GM19463 (cell line): ENCODE measurements around the gene CHMP2A.

Experiments used
- ATAC-seq: cut with Tn5 transposase; IDR thresholded peaks from one replicate; pipeline ENCODE4 v1.9.1; 2021; ENCODE audit warnings: mild to moderate bottlenecking, moderate library complexity; ENCODE audit not compliant: unreplicated experiment

The CHMP2A gene

DNA sequence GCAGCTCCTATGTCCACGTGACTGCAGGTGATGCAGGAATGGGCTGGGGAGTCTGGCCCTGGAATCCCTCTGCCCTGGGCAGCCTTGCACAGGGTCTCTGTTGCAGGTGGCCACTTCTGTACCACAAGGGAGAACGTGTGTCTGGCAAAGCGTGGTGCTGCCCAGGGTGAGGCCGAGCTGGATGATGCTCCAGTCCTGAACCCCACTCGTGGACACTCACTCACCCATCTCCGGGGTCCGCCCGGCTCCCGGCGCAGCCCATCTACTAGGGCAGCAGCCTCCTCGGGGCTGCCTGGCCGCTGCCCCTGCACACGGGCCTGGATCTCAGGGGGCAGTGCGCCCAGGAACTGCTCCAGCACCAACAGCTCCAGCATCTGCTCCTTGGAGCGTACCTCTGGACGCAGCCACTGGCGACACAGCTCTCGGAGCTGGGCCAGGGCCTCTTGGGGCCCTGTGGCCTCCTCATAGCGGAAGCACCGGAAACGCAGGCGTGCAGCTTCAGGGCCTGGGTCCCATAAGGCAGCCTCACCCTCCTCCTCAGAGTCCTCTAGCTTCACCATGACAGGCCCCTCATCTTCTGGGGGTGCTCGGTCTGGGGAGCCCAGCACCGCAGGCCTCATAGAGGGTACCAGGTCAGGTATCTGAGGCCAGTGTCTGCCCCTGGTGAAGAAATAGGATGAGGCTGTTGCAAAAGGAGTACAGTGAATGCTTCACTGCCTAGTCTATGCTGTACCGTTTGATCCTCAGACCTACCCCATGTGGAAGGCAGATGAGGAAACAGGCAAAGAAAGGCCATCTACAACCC, 16.1 kb upstream of the CHMP2A start:
- no peak for ATAC-seq

DNA sequence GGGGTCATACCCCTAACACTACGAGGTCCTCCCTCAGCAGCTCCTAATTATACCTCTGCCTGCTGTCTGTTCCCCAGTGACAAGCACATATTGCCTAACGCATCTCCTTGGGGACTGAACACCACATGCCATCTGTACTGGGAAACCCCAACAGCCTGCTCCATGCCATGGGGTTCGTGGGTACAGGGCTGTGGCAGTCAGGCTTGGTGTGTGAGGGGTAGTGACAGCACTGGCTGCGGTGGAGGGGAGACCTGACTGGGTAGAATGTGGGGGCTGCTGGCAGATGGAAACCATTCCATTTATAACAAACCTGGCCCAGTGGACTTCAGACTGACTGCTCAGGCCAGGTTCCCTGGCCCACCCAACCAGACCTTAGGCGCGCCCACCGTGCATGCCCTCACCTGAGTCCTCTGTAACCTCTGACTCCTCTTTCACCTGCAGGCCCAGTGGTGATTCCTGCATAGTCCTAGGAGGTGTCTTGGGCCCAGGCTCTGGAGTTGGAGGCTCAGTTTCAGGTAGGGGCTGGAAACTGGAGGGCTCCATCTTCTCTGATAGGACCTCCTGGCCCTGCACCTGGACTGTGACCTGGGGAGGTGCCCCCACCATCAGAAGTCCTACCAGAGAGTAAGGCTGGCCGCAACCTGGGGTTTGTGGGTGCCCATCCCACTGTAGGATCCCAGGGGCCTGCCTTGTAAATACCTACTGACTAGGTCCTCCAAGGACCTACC, 15.2 kb upstream of the CHMP2A start:
- no peak for ATAC-seq

DNA sequence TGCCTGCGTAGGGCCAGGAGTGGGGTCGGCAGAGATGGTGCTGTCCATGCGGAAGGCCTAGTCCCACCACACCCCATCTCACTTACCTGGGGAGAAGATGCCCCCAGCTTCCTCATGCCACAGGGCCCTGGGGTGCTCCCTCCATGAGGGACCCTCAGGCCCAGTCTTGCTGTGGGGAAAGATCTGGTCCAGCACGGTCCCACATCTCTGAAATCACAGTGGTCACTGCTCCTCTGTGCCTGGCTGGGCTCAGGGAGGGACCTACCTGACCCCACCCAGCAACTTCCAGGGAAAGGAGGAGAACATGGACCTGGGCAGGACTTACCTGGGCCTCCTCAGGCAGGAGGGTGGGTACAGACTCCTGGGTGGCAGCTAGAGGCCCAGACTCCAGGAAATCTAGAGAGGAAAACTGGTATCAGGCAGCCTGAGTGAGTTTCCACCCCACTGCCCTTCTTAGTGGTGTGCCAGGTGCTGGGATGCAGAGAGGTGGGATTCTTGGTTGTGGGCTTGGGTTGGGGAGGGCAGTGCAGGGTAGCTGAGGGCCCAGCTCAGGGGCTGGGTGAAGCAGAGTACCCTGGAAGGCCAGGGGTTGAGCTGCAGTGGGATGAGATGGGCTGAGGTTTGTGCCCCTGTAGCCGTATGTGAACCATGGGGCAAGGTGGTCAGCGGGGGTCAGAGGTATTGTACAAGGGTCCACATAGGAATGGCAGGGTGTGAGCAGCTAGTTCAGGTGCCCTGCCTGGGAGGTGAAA, 14.5 kb upstream of the CHMP2A start:
- ATAC-seq: no peak

DNA sequence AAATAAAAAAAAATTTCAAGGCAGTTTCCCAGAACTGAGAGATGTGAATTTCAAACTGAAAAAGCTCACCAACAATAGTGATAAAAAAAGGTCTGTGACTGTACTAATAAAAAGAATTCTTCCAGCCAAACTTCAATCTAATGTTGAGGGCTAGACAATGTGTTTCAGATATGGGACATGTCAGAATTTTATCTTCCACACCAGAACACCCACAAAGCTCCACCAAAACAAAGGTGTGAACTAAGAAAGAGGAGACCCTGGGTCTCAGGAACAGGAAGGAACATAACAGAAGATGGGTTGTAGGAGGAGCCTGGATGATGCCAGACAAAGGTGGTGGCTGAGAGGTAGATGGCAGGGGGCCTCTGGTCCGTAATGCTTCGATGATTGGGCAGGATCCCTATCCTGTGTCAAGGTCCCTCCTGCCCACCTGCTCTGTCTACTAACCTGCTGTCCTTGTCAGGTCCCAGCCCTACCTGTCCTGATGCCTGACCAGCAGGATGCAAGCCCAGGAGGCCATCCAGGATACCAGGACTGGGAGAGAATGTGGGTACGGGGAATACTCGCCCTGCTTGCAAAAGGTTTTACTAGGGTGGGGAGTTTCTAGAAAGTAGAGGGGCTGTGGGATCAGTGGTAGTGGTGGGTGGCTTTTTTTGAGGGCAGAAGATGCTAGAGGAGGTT, 13.7 kb upstream of the CHMP2A start:
- ATAC-seq: no peak

DNA sequence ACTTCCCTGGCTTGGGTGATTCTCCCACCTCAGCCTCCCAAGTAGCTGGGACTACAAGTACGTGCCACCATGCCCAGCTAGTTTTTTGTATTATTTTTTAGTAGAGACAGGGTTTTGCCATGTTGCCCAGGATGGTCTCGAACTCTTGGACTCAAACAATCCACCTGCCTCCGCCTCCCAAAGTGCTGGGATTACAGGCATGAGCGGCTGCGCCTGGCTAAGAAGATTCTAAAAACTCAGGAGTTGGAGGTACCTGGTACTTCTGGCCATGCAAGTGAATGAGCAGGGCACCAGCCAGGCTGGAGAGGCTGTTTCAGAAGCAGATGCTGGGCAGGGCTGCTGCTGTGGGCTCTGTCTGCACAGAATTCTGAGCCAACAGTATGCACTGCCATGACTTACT, 12.1 kb upstream of the CHMP2A start:
- no peak for ATAC-seq

DNA sequence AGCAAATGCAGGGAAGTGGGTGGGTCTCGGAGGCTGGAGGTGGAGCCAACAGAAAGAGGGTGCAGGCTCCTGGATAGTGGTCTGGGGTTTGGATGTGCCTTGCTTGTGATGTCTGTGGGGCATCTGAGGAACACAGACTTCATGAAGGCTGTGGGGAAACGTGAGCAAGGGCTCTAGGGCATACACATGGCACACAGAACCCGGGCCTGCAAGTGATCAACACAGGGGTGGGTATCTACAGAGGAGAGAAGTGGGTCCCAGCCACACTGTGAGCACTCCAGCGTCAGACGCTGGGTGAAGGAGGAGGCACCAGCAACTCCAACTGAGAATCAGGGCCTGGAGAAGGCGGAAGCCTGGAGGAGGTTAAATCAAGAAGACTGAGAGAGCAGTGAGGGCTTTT, 8.9 kb upstream of the CHMP2A start:
- ATAC-seq: no peak

DNA sequence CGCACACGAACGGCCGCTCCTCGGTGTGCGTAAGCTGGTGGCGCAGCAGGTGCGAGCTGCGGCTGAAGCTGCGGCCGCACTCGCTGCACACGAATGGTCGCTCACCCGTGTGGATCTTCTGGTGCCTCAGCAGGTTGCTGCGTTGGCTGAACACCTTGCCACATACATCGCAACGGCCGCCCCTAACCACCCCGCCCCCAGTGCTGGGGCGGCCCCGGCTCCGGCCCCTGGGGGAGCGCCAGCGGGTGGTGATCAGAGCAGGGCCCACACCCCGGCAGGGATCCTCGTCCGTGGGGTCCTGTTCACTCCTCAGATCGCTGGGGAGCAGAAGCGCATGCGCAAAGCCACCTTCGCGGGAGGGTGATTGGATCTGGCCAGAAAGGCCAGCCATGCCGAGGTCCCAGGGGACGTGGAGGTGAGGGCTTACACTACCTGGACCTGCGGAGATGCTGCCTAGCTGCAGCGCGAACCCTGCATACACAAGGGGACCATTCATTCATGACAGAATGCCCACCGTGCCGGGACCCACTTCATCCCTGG, 8.2 kb upstream of the CHMP2A start:
- ATAC-seq: no peak

DNA sequence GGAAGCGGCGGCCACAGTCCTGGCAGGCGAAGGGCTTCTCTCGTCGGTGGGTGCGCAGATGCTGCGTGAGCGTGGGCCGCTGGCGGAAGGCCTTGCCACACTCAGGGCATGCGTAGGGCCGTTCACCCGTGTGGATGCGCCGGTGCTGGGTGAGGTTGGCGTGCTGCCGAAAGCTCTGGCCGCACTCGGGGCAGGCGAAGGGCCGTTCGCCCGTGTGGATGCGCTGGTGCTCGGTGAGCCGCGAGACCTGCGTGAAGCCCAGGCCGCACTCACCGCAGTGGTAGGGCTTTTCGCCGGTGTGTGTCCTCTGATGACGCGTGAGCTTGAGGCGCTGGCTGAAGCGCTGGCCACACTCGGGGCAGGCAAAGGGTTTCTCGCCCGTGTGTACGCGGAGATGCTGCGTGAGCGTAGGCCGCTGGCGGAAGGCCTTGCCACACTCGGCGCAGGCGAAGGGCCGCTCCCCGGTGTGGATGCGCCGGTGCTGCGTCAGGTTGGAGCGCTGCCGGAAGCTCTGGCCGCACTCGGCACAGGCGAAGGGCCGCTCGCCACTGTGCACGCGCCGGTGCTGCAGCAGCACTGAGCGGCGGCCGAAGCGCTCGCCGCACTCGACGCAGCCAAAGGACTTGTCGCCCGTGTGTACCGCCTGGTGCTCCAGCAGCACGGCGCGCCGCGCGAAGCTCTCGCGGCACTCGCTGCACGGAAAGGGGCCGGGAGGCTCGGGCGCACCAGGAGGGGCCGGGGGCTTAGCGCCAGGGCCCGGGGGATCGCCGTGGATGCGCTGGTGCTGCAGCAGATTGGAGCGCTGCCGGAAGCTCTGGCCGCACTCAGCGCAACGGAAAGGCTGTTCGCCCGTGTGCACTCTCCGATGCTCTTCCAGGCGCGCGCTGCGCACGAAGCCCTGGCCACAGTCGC, 7.5 kb upstream of the CHMP2A start:
- ATAC-seq: no peak

DNA sequence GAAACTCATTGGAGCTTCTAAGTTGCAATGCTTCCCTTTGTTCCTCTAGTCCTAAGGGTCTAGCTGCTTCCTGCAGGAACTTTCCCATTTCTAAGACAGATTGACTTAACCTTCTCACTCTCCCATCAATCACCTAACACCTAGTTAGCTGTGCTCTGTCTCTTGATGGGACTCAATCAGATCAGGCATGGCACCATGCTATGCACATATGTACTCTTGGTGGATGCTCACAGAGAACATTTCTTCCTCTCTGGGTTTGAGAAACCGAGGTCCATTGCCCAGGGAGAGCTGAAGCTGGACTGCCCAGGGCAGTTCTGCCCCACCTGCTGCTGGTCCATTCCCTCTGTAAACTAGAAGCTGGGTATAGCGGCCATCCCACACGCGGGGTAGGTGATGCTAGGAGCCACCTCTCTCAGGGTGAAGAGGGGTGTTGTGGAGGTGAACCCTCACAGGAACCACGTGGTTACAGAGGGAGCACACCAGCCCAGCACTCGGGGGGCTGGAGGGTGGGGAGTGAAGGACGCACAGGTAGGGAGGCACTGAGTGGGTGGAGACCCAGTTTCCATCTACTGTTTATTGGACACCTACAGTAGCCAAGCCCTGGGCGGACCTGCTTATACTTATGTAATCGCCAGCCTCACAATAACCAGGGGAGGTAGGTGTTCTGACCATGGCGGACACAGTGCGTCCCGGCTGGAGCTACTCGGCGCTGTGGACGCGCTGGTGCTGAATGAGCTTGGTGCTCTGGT, 6.6 kb upstream of the CHMP2A start:
- ATAC-seq: no peak

DNA sequence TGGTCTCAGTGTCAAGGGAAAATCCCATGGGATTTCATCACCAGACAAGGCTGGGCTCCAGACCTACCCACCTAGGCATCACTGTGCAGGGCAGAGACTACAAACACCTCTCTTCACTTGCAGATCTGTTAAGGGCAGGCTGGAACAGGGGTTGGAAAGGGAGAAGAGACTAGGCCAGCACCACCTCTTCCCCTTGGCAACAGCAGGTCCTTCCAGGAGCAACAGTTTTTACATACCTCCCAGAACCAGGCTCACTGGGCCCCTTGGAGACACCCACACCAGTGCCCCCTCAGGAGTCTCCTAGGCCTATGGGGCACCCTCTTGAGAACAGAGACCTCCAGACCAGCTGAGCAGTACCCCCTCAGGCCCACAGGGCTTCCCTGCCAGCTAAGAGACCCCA, 6.0 kb upstream of the CHMP2A start:
- no peak for ATAC-seq

DNA sequence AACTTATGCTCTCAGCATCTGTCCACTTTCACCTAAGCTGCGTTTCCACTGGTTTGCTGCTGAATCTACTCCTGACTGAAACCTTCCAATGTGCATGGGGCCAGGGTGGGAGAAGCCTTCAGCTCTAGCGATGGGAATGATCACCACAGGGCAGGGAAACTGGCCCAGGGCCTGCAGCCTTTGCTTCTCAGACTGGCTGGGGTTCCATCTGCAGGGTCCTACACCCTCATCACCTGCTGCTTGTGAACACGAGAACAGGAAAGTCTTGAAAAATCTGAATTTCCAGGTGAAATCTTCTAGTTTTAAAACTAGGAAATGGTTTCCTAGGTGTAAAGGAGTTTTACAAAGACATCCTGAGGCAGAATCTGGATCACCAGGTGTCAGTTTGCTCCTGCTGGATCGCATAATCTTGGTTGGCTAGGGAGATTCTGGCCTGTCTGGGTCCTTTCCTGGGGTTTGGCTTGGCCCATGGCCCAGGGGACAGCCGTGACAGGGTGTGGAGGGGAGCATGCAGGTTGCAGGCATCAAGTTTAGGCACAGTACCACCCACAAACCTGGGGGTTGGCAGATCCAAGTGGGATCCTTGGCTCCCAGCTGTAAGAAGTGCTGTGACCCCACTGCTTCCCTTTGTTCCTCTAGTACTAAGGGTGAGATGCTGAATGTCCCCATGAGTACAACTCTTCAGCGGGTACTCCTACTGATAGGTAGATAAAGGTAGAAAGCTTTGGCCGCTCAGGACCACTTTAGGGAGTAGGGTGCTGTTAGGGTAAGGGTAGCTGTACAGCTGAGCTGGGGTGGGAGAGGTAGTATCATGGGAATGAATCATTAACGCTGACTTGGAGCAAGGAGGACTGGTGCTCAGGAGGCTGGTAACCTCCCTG, 5.3 kb upstream of the CHMP2A start:
- ATAC-seq: no peak

DNA sequence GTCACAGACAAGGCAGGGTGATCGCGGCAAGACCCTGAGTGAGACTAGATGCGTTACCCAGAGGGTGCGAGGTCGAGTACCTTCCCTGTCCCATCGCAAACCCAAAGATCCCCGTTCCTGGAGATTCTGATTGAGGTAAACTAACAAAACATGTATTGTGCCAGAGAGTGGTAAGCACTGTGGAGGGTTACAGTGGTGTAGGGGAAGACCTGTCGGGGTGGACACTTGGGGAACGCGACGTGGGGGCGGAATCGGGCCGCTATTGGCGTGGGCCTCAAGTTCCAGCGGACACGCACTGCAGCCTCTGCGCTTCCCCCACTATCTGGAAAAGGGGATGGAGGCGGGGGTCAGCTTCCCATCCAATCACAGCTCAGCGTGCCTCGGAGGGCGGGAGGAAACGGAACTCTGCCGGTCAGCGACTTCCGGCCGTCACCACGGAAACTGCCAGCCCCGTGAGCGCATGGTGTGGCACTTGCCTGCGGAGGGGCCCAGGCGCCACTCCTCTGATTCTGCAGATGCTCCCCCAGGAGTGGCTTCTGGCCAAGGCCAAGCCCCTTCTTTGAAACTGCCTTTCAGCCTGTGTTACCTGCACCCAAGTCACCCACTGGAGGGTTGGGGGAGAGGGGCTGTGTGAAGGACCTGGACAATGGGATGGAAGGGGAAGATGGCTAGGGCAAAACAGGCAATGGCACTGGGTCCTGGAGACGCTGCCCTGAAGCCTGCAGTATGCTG, 4.5 kb upstream of the CHMP2A start:
- no peak for ATAC-seq

DNA sequence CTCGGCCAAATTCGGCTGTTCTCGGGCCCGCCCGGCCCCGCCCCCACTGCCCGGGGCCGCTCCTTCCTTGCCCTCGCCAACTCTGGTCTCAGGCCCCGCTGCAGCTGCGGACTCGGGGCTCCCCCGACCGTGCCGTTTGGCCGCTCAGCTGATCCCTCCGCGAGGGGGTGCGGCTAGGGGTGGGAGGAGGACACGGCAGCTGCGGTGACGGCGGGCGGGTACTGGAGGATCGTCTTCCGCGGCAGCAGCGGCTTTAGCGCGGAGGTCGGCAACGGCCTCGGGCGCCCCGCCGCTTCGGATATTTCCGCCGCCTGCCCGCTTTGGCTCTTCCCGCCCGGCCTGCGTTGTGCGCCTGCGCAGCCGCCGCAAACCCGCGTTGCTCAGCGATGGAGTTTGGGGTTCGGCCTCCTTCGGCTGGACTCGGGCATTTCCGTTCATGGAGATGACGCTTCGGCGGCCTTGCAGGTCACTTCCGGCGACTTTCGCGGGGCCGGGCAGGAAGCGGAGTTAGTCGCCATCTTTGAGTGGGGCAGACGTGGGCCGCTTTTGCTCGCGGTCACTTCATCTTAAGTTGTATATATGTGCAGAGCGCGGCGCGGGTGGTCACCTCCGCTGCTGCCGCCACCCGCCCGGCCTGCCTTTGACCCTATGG, 3.8 kb upstream of the CHMP2A start:
- ATAC-seq: peak; percentile 48

DNA sequence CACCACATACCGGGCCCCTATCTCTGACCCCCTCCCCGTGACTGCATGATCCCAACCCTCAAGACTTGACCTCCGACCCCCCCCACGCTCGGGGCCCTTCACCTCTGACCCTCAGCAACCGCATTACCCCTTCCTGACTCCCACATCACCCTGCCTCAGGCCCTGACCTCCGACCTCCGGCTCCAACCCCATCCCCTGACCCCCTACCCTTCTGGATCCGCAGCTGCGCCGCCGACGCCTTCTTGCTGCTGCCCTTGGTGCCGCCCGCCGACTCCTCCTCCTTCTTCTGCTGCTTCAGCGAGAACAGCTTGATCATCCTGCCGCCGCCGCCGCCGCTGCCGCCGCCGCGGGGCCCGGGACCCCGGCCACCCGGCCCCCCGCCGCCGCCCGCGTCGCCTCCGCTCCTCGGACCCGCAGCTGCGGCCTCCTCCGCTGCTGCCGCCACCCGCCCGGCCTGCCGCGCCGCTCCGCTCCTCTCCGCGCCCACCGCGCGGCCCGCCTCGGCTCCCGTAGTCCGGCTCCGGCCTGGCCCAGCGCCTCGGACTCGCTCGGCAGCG, 3.2 kb upstream of the CHMP2A start, which contains the start of gene UBE2M:
UBE2M (minus strand) TSS at position 546 of the 557 bp plus-strand sequence; CDS start at position 316, 230 bp downstream.
- ATAC-seq: no peak

DNA sequence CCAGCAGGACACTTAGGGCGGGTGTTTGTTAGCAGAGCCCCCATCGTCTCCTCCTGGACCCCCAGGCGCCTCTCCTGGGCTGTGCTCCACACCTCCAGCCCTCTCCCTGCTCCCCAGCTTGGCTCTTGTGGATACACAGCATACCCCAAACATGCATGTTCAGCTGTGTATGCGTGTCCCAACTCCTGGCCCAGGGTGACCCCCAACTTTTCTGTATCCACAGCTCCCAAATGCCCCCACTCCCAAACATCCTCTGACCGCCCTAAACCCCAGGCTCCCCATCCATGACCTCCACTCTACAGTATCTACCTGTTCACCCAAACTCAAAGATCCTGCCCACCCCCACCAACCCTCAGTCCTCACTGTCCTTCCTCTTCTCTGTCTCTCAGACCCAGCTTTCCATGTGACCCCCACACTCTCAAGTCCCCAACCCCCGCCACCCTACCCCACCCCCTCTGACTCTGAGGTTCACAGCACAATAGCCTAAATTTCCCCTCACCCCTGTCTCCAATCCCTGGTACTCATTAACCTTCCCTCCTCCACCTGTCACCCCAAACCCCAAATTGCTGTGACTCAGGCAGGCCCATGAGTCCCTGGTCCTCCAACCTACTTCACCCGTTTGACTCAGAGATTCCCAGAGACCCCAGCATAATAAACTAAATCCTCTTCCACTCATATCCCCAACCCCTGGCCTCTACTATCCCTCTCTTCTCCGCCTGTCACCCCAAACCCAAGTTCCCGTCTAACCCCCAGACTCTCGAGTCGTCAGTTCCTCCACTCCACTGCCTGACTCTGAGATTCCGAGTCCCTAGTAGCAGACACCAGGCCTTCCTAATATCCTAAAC, 2.5 kb upstream of the CHMP2A start:
- no peak for ATAC-seq
